HCT116 (cell line): ENCODE data around the gene CPT1B. TPM values are rescaled to one million over a fixed set of nuclear protein-coding genes. Genes with fewer than 3 reads are reported as not detected.

Experiments
- ATAC-seq: fragments of 200-7000 bp; cut with Tn5 transposase; 2 replicates; pipeline ENCODE4 v1.9.1; 2020; ENCODE audit warnings: mild to moderate bottlenecking, moderate library complexity
- BruUV-seq: library from RNA; stranded (reverse); fragments of 400-500 nt; replicated peaks from 2 replicates; lab custom pipeline; 2021; lab: Mats Ljungman, UMichigan
- CTCF ChIA-PET: fragments of 300-600 bp; sonication (Branson Sonifier 250); formaldehyde crosslinking; loops from one replicate; lab custom pipeline; 2021; ENCODE audit warnings: antibody characterized with exemption; lab: Charles Lee
- POLR2A ChIA-PET: fragments of 300-600, 350-600 bp; sonication (Branson Sonifier 250); formaldehyde crosslinking; loops from one replicate; lab custom pipeline; 2021; ENCODE audit warnings: antibody characterized with exemption; lab: Charles Lee
- RAD21 ChIA-PET, 2 experiments: fragments of 300-600 bp; sonication (Branson Sonifier 250); formaldehyde crosslinking; loops; one replicate each; lab custom pipeline; 2023; ENCODE audit warnings: low total read pairs in 2 of 2; ENCODE audit not compliant: uncharacterized antibody in 2 of 2, unreplicated experiment in 2 of 2, low non-redundant PET in 1 of 2; lab: Charles Lee
- DNase-seq: peaks from one replicate; pipeline ENCODE4 v3.0.0-alpha.2; 2010; ENCODE audit warnings: low read depth, low spot score
- H2AFZ ChIP-seq: fragments of 200-600 bp; shearing (Covaris generic), sonication (generic); 2 replicates; pipeline ENCODE4 v1.6.1; 2017; ENCODE audit warnings: low read depth, mixed run types, mixed read lengths, antibody characterized with exemption, low read length; ENCODE audit not compliant: poor library complexity, severe bottlenecking
- H3K27ac ChIP-seq: 2 replicates; pipeline ENCODE4 v1.5.1; 2012; ENCODE audit warnings: low read depth, low read length
- H3K27me3 ChIP-seq: fragments of 200-600 bp; sonication (generic); 2 replicates; pipeline ENCODE4 v1.6.1; 2016; ENCODE audit warnings: mixed run types, low read length, mixed read lengths; ENCODE audit not compliant: insufficient read depth
- H3K36me3 ChIP-seq, 2 experiments: fragments of 200-500 bp in 1 of 2; fragments of 200-600 bp in 1 of 2; sonication (Bioruptor generic) in 1 of 2; sonication (generic) in 1 of 2; 2 replicates each; pipeline versions ENCODE4 v1.5.1 to v1.6.1; 2014 to 2016; ENCODE audit warnings: low read length in 2 of 2, inconsistent platforms in 1 of 2, mixed read lengths in 1 of 2, mixed run types in 1 of 2; ENCODE audit not compliant: insufficient read depth in 2 of 2, control insufficient read depth in 1 of 2
- H3K4me1 ChIP-seq, 2 experiments: fragments of 200-600 bp in 1 of 2; sonication (generic) in 1 of 2; 2 replicates each; pipeline versions ENCODE4 v1.5.1 to v1.6.1; 2012 to 2017; ENCODE audit warnings: low read length in 2 of 2, inconsistent platforms in 1 of 2, mild to moderate bottlenecking in 1 of 2, mixed read lengths in 1 of 2, mixed run types in 1 of 2, moderate library complexity in 1 of 2; ENCODE audit not compliant: insufficient read depth in 2 of 2, control insufficient read depth in 1 of 2
- H3K4me2 ChIP-seq: fragments of 200-600 bp; sonication (generic); 2 replicates; pipeline ENCODE4 v1.6.1; 2017; ENCODE audit warnings: mixed run types, low read length, mixed read lengths
- H3K4me3 ChIP-seq, 2 experiments: fragments of 200-600 bp in 1 of 2; sonication (generic) in 1 of 2; replicated peaks in 1 of 2; 2 replicates each; pipeline ENCODE4 v1.5.1; 2011 to 2016; ENCODE audit warnings: low read length in 2 of 2, control low read depth in 1 of 2, low read depth in 1 of 2, mild to moderate bottlenecking in 1 of 2, mixed read lengths in 1 of 2, mixed run types in 1 of 2
- H3K79me2 ChIP-seq: fragments of 200-600 bp; sonication (generic); 2 replicates; pipeline ENCODE4 v1.6.1; 2017; ENCODE audit warnings: mild to moderate bottlenecking, mixed run types, low read length, moderate library complexity, mixed read lengths; ENCODE audit not compliant: insufficient read depth
- H3K9ac ChIP-seq: fragments of 200-600 bp; sonication (generic); 2 replicates; pipeline ENCODE4 v1.6.1; 2016; ENCODE audit warnings: low read length, mixed read lengths
- H3K9me2 ChIP-seq: fragments of 200-600 bp; sonication (generic), shearing (Covaris generic); 2 replicates; pipeline ENCODE4 v1.6.1; 2017; ENCODE audit warnings: mixed run types, mild to moderate bottlenecking, moderate library complexity; ENCODE audit not compliant: insufficient read depth
- H3K9me3 ChIP-seq, 2 experiments: fragments of 200-500 bp in 1 of 2; fragments of 200-600 bp in 1 of 2; sonication (Bioruptor generic) in 1 of 2; sonication (generic) in 1 of 2; 2 replicates each; pipeline ENCODE4 v1.6.1; 2014 to 2017; ENCODE audit warnings: low read length in 2 of 2, mixed read lengths in 2 of 2, inconsistent platforms in 1 of 2, low read depth in 1 of 2, mild to moderate bottlenecking in 1 of 2, mixed run types in 1 of 2, moderate library complexity in 1 of 2; ENCODE audit not compliant: control insufficient read depth in 1 of 2, insufficient read depth in 1 of 2
- H4K20me1 ChIP-seq: fragments of 200-600 bp; sonication (generic), shearing (Covaris generic); 2 replicates; pipeline ENCODE4 v1.6.1; 2017; ENCODE audit warnings: mixed run types, mild to moderate bottlenecking, moderate library complexity; ENCODE audit not compliant: insufficient read depth
- EGR1 ChIP-seq: IDR thresholded peaks from 2 replicates; pipeline ENCODE4 v1.6.1; 2012; ENCODE audit warnings: low read depth
- EZH2phosphoT487 ChIP-seq: fragments of 200-600 bp; IDR thresholded peaks from 2 replicates; pipeline ENCODE4 v1.6.1; 2018; ENCODE audit warnings: antibody characterized with exemption, borderline replicate concordance
- FOSL1 ChIP-seq: IDR thresholded peaks from 2 replicates; pipeline ENCODE4 v1.6.1; 2012; ENCODE audit warnings: low read depth
- POLR2AphosphoS5 ChIP-seq: IDR thresholded peaks from 2 replicates; pipeline ENCODE4 v1.6.1; 2011; ENCODE audit warnings: mild to moderate bottlenecking, low read depth, low read length, moderate library complexity
- RAD21 ChIP-seq: IDR thresholded peaks from 2 replicates; pipeline ENCODE4 v1.6.1; 2012; ENCODE audit warnings: low read depth, mild to moderate bottlenecking
- REST ChIP-seq: IDR thresholded peaks from 2 replicates; pipeline ENCODE4 v1.6.1; 2012; ENCODE audit warnings: low read depth
- SP1 ChIP-seq: IDR thresholded peaks from 2 replicates; pipeline ENCODE4 v1.6.1; 2012; ENCODE audit warnings: low read depth
- ZFX ChIP-seq: fragments of 450-650 bp; IDR thresholded peaks from 2 replicates; pipeline ENCODE4 v1.6.1; 2017
- intact Hi-C: fragments of 100-400 bp; cut with micrococcal nuclease; formaldehyde crosslinking; loops from 2 replicates; pipeline ENCODE4 v1.10.0; 2022
- total RNA-seq: library from RNA; stranded (reverse); gene quantifications from one replicate; pipeline ENCODE4 v1.2.1, GENCODE V29; 2021; ENCODE audit not compliant: unreplicated experiment
- TF ChIP-seq, protein P1 (sequence below): IDR thresholded peaks from 2 replicates; pipeline ENCODE4 v1.6.1; 2011; ENCODE audit warnings: mild to moderate bottlenecking, low read length, moderate library complexity; ENCODE audit not compliant: insufficient replicate concordance; ENCODE audit errors: extremely low read depth

CPT1B gene
- total RNA-seq, 1 experiment from 2014 or later, result 35.1 TPM

GRCh38 chr22:50584106-50585096 lies 6.2 kb upstream of the CPT1B start:
- RAD21 ChIA-PET, result no interaction called here
- Histone ChIP-seq H3K9me3 (no peaks in the 10 kb centered on the region), H3K4me2 (peak overlapping the region; percentile 97), H3K27ac (no peak overlapping the region), H3K9me2 (no peaks in the 10 kb centered on the region), H3K36me3 (no peaks in the 10 kb centered on the region), H3K4me3 (peak overlapping the region; percentile 86 to 90), H4K20me1 (no peaks in the 10 kb centered on the region), H3K79me2 (peaks cover 17% of the 10 kb centered on the region; the same call in 1 of the 2 replicates), H3K9ac (peak overlapping the region; percentile 90), H2AFZ (no peak overlapping the region), H3K4me1 (peaks cover 5 to 24% of the 10 kb centered on the region in 2 experiments), H3K27me3 (no peaks in the 10 kb centered on the region)
- BruUV-seq, result no TSS peak
- no peak for DNase-seq
- CTCF ChIA-PET, result no interaction called here
- no peak for ATAC-seq
- POLR2A ChIA-PET, result no interaction called here
- TF ChIP-seq RAD21 (no peak), FOSL1 (no peak), REST (no peak), EGR1 (no peak), SP1 (no peak), ZFX (no peak), POLR2AphosphoS5 (no peak), EZH2phosphoT487 (no peak)
- TF ChIP-seq, protein P1, sequence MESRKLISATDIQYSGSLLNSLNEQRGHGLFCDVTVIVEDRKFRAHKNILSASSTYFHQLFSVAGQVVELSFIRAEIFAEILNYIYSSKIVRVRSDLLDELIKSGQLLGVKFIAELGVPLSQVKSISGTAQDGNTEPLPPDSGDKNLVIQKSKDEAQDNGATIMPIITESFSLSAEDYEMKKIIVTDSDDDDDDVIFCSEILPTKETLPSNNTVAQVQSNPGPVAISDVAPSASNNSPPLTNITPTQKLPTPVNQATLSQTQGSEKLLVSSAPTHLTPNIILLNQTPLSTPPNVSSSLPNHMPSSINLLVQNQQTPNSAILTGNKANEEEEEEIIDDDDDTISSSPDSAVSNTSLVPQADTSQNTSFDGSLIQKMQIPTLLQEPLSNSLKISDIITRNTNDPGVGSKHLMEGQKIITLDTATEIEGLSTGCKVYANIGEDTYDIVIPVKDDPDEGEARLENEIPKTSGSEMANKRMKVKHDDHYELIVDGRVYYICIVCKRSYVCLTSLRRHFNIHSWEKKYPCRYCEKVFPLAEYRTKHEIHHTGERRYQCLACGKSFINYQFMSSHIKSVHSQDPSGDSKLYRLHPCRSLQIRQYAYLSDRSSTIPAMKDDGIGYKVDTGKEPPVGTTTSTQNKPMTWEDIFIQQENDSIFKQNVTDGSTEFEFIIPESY, result no peak
- intact Hi-C loops, result no loop called here
